HepG2 (cell line): ENCODE data around the gene ADAMTS2. TPM values are rescaled to one million over a fixed set of nuclear protein-coding genes. Genes with fewer than 3 reads are reported as not detected.

Experiments used
- ATAC-seq: fragments of 200-7000 bp; cut with Tn5 transposase; 3 replicates; pipeline ENCODE4 v1.9.1; 2020; ENCODE audit warnings: mild to moderate bottlenecking, moderate library complexity
- BruUV-seq: library from RNA; stranded (reverse); fragments of 400-500 nt; replicated peaks from 2 replicates; lab custom pipeline; 2021; lab: Mats Ljungman, UMichigan
- CTCF ChIA-PET: fragments of 300-600 bp; formaldehyde crosslinking; extraction: SDS; loops from one replicate; lab custom pipeline; 2021; ENCODE audit warnings: low total read pairs, inconsistent platforms, low intra/inter-chr PET ratio; lab: Yijun Ruan, JAX
- POLR2A ChIA-PET: fragments of 350-600 bp; sonication (Branson Sonifier 250); formaldehyde crosslinking; loops from one replicate; lab custom pipeline; 2020; ENCODE audit warnings: antibody characterized with exemption, inconsistent platforms; lab: Yijun Ruan, JAX
- DNase-seq: peaks from one replicate; pipeline ENCODE4 v3.0.0-alpha.2; 2015; ENCODE audit warnings: low spot score
- FAIRE-seq: peaks from 3 replicates; lab custom pipeline; 2011; peaks lifted over from hg19 to GRCh38; lab: Jason Lieb, UNC
- H2AFZ ChIP-seq: one replicate; pipeline ENCODE4 v1.6.1; 2011; ENCODE audit warnings: low read length, inconsistent platforms
- H3K27ac ChIP-seq: fragments of 300-600 bp; 3 replicates; pipeline ENCODE4 v1.8.0; 2011; ENCODE audit warnings: mixed run types, mild to moderate bottlenecking, mixed read lengths, low read length, inconsistent platforms; ENCODE audit not compliant: insufficient read depth; ENCODE audit errors: extremely low read length
- H3K27me3 ChIP-seq, 2 experiments: fragments of 200-600 bp in 1 of 2; 2 replicates in 1 of 2; 3 replicates in 1 of 2; pipeline versions ENCODE4 v1.6.0 to v1.8.0; 2011; ENCODE audit warnings: low read length in 2 of 2, mild to moderate bottlenecking in 2 of 2, moderate library complexity in 2 of 2, inconsistent platforms in 1 of 2; ENCODE audit not compliant: insufficient read depth in 2 of 2, control insufficient read depth in 1 of 2
- H3K36me3 ChIP-seq, 2 experiments: fragments of 200-600 bp in 1 of 2; replicated peaks in 1 of 2; 2 replicates in 1 of 2; 3 replicates in 1 of 2; pipeline versions ENCODE4 v1.5.1 to v1.8.0; 2011; ENCODE audit warnings: low read length in 2 of 2, inconsistent platforms in 1 of 2; ENCODE audit not compliant: insufficient read depth in 2 of 2, control insufficient read depth in 1 of 2
- H3K4me1 ChIP-seq: 2 replicates; pipeline ENCODE4 v1.5.1; 2012; ENCODE audit warnings: low read length, inconsistent platforms; ENCODE audit not compliant: insufficient read depth
- H3K4me2 ChIP-seq: 2 replicates; pipeline ENCODE4 v1.6.0; 2011; ENCODE audit warnings: low read depth, low read length, inconsistent platforms
- H3K4me3 ChIP-seq, 3 experiments: fragments of 200-600 bp in 1 of 3; sonication (generic), shearing (Covaris generic) in 1 of 3; replicated peaks in 1 of 3; 2 replicates each; pipeline ENCODE4 v1.5.1; 2011 to 2016; ENCODE audit warnings: low read length in 3 of 3, inconsistent platforms in 2 of 3, low read depth in 2 of 3, mild to moderate bottlenecking in 2 of 3, control low read depth in 1 of 3, mixed read lengths in 1 of 3; ENCODE audit not compliant: insufficient read depth in 1 of 3
- H3K79me2 ChIP-seq: one replicate; pipeline ENCODE4 v1.6.1; 2011; ENCODE audit warnings: low read length, inconsistent platforms; ENCODE audit not compliant: insufficient read depth
- H3K9ac ChIP-seq: 2 replicates; pipeline ENCODE4 v1.6.0; 2011; ENCODE audit warnings: mild to moderate bottlenecking, low read depth, low read length, inconsistent platforms; ENCODE audit not compliant: insufficient read depth
- H3K9me3 ChIP-seq: 2 replicates; pipeline ENCODE4 v1.5.1; 2012; ENCODE audit warnings: mild to moderate bottlenecking, low read length
- H4K20me1 ChIP-seq: 2 replicates; pipeline ENCODE4 v1.6.0; 2011; ENCODE audit warnings: inconsistent platforms, mild to moderate bottlenecking, low read length, moderate library complexity; ENCODE audit not compliant: insufficient read depth
- CEBPB ChIP-seq: IDR thresholded peaks from 2 replicates; pipeline ENCODE4 v1.6.1; 2011; ENCODE audit warnings: low read depth, low read length, improper control_type of control experiment, borderline replicate concordance
- FOXM1 ChIP-seq: sonication (generic); formaldehyde crosslinking; IDR thresholded peaks from 2 replicates; pipeline ENCODE4 v1.5.0; 2020; ENCODE audit warnings: missing genetic modification reagents
- HNRNPLL ChIP-seq: fragments of 200-400 bp; formaldehyde crosslinking; IDR thresholded peaks from 2 replicates; pipeline ENCODE4 v1.6.1; 2017; ENCODE audit warnings: mild to moderate bottlenecking, low read depth, low read length; ENCODE audit not compliant: poor library complexity, severe bottlenecking
- HOXA7 ChIP-seq: sonication (generic); formaldehyde crosslinking; IDR thresholded peaks from 2 replicates; pipeline ENCODE4 v1.8.1; 2022; ENCODE audit warnings: mild to moderate bottlenecking, missing genetic modification reagents, moderate library complexity
- ISX ChIP-seq: sonication (generic); formaldehyde crosslinking; conservative IDR thresholded peaks from 2 replicates; pipeline ENCODE4 v1.5.0; 2020; ENCODE audit warnings: missing genetic modification reagents
- NFE2 ChIP-seq: sonication (generic); formaldehyde crosslinking; IDR thresholded peaks from 2 replicates; pipeline ENCODE4 v1.4.0; 2020; ENCODE audit warnings: missing genetic modification reagents
- PPARG ChIP-seq: conservative IDR thresholded peaks from 2 replicates; pipeline ENCODE4 v1.6.1; 2016; ENCODE audit warnings: missing biosample characterization, missing genetic modification reagents
- SIN3B ChIP-seq: fragments of 150-350 bp; IDR thresholded peaks from 2 replicates; pipeline ENCODE4 v1.6.1; 2014; ENCODE audit warnings: low read length
- TOE1 ChIP-seq: sonication (generic); formaldehyde crosslinking; IDR thresholded peaks from 2 replicates; pipeline ENCODE4 v1.4.0; 2020; ENCODE audit warnings: mild to moderate bottlenecking, missing genetic modification reagents
- U2AF2 ChIP-seq: fragments of 200-400 bp; formaldehyde crosslinking; IDR thresholded peaks from 2 replicates; pipeline ENCODE4 v1.6.1; 2017; ENCODE audit warnings: low read depth, mild to moderate bottlenecking, low read length
- ZNF451 ChIP-seq: sonication (generic); formaldehyde crosslinking; IDR thresholded peaks from 2 replicates; pipeline ENCODE4 v1.5.0; 2020; ENCODE audit warnings: mild to moderate bottlenecking, missing genetic modification reagents
- WGBS: methylation state at CpG from one replicate; pipeline ENCODE4 v1.1.6; 2017; ENCODE audit warnings: low lambda C conversion rate; 5-methylcytosine and 5-hydroxymethylcytosine counted together
- in situ Hi-C: cut with HindIII; loops from 2 replicates; pipeline ENCODE4 v1.10.0; 2017; ENCODE audit warnings: low pct_unique_long_range_greater_than_20kb; ENCODE audit not compliant: extremely low pct_ligation_motif_present
- intact Hi-C: fragments of 100-400 bp; cut with micrococcal nuclease; formaldehyde crosslinking; loops from one replicate; pipeline ENCODE4 v1.10.0; 2022; ENCODE audit not compliant: unreplicated experiment
- polyA plus RNA-seq, 8 experiments: library from polyadenylated mRNA; depleted of rRNA in 3 of 8; stranded (reverse) in 7 of 8; unstranded in 1 of 8; fragments of >200 nt; fragmentation: Illumina TruSeq in 4 of 8; extraction: Trizol in 4 of 8; gene quantifications; 2 replicates each; pipeline versions ENCODE4 v1.2.1 to v1.2.3, GENCODE V29; 2011 to 2016; ENCODE audit warnings: low read depth in 4 of 8, missing spikeins in 1 of 8, mixed read lengths in 1 of 8; ENCODE audit not compliant: insufficient read depth in 1 of 8
- total RNA-seq, 5 experiments: library from RNA; depleted of rRNA; stranded (reverse); fragments of >200 nt; fragmentation: Illumina TruSeq; extraction: Trizol; gene quantifications; 2 replicates each; pipeline ENCODE4 v1.2.3, GENCODE V29; 2016; ENCODE audit warnings: low read depth in 1 of 5
- TF ChIP-seq, protein P1 (sequence below): sonication (generic); formaldehyde crosslinking; IDR thresholded peaks from 2 replicates; pipeline ENCODE4 v1.8.0; 2022; ENCODE audit warnings: mild to moderate bottlenecking, missing genetic modification reagents; ENCODE audit not compliant: insufficient replicate concordance
- TF ChIP-seq, protein P2 (sequence below): sonication (generic); formaldehyde crosslinking; IDR thresholded peaks from 2 replicates; pipeline ENCODE4 v1.5.0; 2020; ENCODE audit warnings: missing genetic modification reagents, mild to moderate bottlenecking, borderline replicate concordance
- TF ChIP-seq, protein P3 (sequence below): sonication (generic); formaldehyde crosslinking; IDR thresholded peaks from 2 replicates; pipeline ENCODE4 v1.4.0; 2020; ENCODE audit warnings: low read depth, missing genetic modification reagents

Gene ADAMTS2
- total and polyA plus RNA-seq, 2 of the 13 experiments (the other 11 are each of a cell fraction or from before 2014, with no cell fraction given) = 0.24 to 3.5 TPM

DNA sequence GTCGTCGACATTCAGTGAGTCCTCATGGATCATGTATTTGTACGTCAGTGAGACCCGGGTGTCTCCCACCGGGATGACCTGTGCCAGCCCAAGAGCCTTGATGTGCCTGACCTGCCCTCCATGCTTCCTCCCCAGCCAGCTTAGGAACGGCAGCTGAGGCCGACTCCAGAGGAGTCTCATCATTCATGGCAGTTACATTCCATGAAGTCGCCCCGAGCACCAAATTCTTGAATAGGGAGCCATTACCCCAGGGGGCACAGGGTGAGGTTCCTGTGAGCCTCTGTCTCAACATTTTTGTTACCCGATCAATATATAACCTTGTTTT, 217.3 kb downstream of the ADAMTS2 start:
- DNase-seq = no peak
- no peak for FAIRE-seq
- no peak overlapping the region for H3K4me3 ChIP-seq
- H3K4me2 ChIP-seq = no peak overlapping the region
- CTCF ChIA-PET = no interaction called here
- in situ Hi-C loops = no loop called here
- TF ChIP-seq, protein P1, sequence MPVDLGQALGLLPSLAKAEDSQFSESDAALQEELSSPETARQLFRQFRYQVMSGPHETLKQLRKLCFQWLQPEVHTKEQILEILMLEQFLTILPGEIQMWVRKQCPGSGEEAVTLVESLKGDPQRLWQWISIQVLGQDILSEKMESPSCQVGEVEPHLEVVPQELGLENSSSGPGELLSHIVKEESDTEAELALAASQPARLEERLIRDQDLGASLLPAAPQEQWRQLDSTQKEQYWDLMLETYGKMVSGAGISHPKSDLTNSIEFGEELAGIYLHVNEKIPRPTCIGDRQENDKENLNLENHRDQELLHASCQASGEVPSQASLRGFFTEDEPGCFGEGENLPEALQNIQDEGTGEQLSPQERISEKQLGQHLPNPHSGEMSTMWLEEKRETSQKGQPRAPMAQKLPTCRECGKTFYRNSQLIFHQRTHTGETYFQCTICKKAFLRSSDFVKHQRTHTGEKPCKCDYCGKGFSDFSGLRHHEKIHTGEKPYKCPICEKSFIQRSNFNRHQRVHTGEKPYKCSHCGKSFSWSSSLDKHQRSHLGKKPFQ (CRISPR knock-in tag) = no peak
- no peak for TF ChIP-seq SIN3B
- TF ChIP-seq U2AF2 = no peak
- TF ChIP-seq, protein P2, sequence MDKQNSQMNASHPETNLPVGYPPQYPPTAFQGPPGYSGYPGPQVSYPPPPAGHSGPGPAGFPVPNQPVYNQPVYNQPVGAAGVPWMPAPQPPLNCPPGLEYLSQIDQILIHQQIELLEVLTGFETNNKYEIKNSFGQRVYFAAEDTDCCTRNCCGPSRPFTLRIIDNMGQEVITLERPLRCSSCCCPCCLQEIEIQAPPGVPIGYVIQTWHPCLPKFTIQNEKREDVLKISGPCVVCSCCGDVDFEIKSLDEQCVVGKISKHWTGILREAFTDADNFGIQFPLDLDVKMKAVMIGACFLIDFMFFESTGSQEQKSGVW (CRISPR knock-in tag) = no peak
- TF ChIP-seq HOXA7 = no peak
- no peak for TF ChIP-seq CEBPB
- TF ChIP-seq TOE1 = no peak
- TF ChIP-seq, protein P3, sequence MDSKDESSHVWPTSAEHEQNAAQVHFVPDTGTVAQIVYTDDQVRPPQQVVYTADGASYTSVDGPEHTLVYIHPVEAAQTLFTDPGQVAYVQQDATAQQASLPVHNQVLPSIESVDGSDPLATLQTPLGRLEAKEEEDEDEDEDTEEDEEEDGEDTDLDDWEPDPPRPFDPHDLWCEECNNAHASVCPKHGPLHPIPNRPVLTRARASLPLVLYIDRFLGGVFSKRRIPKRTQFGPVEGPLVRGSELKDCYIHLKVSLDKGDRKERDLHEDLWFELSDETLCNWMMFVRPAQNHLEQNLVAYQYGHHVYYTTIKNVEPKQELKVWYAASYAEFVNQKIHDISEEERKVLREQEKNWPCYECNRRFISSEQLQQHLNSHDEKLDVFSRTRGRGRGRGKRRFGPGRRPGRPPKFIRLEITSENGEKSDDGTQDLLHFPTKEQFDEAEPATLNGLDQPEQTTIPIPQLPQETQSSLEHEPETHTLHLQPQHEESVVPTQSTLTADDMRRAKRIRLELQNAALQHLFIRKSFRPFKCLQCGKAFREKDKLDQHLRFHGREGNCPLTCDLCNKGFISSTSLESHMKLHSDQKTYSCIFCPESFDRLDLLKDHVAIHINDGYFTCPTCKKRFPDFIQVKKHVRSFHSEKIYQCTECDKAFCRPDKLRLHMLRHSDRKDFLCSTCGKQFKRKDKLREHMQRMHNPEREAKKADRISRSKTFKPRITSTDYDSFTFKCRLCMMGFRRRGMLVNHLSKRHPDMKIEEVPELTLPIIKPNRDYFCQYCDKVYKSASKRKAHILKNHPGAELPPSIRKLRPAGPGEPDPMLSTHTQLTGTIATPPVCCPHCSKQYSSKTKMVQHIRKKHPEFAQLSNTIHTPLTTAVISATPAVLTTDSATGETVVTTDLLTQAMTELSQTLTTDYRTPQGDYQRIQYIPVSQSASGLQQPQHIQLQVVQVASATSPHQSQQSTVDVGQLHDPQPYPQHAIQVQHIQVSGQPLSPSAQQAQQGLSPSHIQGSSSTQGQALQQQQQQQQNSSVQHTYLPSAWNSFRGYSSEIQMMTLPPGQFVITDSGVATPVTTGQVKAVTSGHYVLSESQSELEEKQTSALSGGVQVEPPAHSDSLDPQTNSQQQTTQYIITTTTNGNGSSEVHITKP (CRISPR knock-in tag) = no peak
- TF ChIP-seq FOXM1 = no peak
- TF ChIP-seq PPARG (CRISPR knock-in tag) = no peak
- TF ChIP-seq HNRNPLL = no peak
- TF ChIP-seq NFE2 (CRISPR knock-in tag) = no peak
- no peak for TF ChIP-seq ZNF451 (CRISPR knock-in tag)
- no peak for TF ChIP-seq ISX (CRISPR knock-in tag)
- TF ChIP-seq, all 625 proteins: peak for 0
- H3K36me3 ChIP-seq = no peaks in the 10 kb centered on the region
- intact Hi-C loops = no loop called here
- 77% methylated on average over 6 of the region's 10 CpGs for WGBS
- BruUV-seq = no TSS peak
- no peaks in the 10 kb centered on the region for H3K4me1 ChIP-seq
- H3K9me3 ChIP-seq = no peaks in the 10 kb centered on the region
- no peaks in the 10 kb centered on the region for H3K79me2 ChIP-seq
- H4K20me1 ChIP-seq = no peaks in the 10 kb centered on the region
- H3K27me3 ChIP-seq = no peaks in the 10 kb centered on the region
- H3K9ac ChIP-seq = no peak overlapping the region
- ATAC-seq = no peak
- H2AFZ ChIP-seq = no peak overlapping the region
- no peak overlapping the region for H3K27ac ChIP-seq
- POLR2A ChIA-PET = no interaction called here
